Tibial nerve (tissue), 4 donors: ENCODE results near the gene DIP2C. TPM values are rescaled to one million over a fixed set of nuclear protein-coding genes. Genes with fewer than 3 reads are reported as not detected.
"Not testable (repeated sequence)": the region's sequence is repeated elsewhere in the genome, so short reads cannot be mapped to it uniquely, and the experiment has no call there.

Experiments
- DNase-seq, 2 donors: peaks; one replicate each; pipeline ENCODE4 v3.0.0-alpha.2; 2019; ENCODE audit warnings: low spot score in 2 of 2
- H3K27ac ChIP-seq, 4 donors: fragments of 200-600 bp; sonication (generic) in 3 of 4; one replicate each; pipeline ENCODE4 v1.5.1; 2017 to 2019; ENCODE audit warnings: mild to moderate bottlenecking in 1 of 4
- H3K27me3 ChIP-seq, 2 donors: fragments of 200-600 bp; sonication (generic) in 1 of 2; one replicate each; pipeline versions ENCODE4 v1.5.1 to v1.6.0; 2017 to 2019
- H3K36me3 ChIP-seq, 3 donors: fragments of 200-600 bp; sonication (generic); one replicate each; pipeline ENCODE4 v1.5.1; 2018 to 2019
- H3K4me1 ChIP-seq, 4 donors: fragments of 200-600 bp; sonication (generic) in 3 of 4; one replicate each; pipeline ENCODE4 v1.5.1; 2017 to 2019
- H3K4me3 ChIP-seq, 4 donors: fragments of 200-600 bp; sonication (generic) in 3 of 4; one replicate each; pipeline ENCODE4 v1.5.1; 2017 to 2019; ENCODE audit warnings: mild to moderate bottlenecking in 1 of 4, moderate library complexity in 1 of 4
- H3K9me3 ChIP-seq, 4 donors: fragments of 200-600 bp; sonication (generic) in 3 of 4; one replicate each; pipeline ENCODE4 v1.5.1; 2017 to 2019
- CTCF ChIP-seq, 5 experiments: fragments of 200-600 bp in 3 of 5; fragments of 450-650 bp in 2 of 5; sonication (generic) in 3 of 5; IDR thresholded peaks; one replicate each; pipeline ENCODE4 v1.5.1; 2016 to 2019; ENCODE audit warnings: antibody characterized with exemption in 5 of 5, mild to moderate bottlenecking in 3 of 5, moderate library complexity in 2 of 5
- EP300 ChIP-seq, 2 donors: sonication (generic); formaldehyde crosslinking; IDR thresholded peaks; one replicate each; pipeline ENCODE4 v1.6.1; 2017; ENCODE audit warnings: antibody characterized with exemption in 2 of 2, mild to moderate bottlenecking in 1 of 2
- POLR2A ChIP-seq, 2 donors: fragments of 450-650 bp; IDR thresholded peaks; one replicate each; pipeline ENCODE4 v1.6.1; 2017; ENCODE audit warnings: antibody characterized with exemption in 2 of 2, mild to moderate bottlenecking in 2 of 2, moderate library complexity in 2 of 2
- WGBS, 2 donors: methylation state at CpG; one replicate each; pipeline ENCODE4 v1.1.5; 2018; 5-methylcytosine and 5-hydroxymethylcytosine counted together
- total RNA-seq, 4 donors: library from RNA; depleted of rRNA; stranded (reverse); fragments of >200 nt; gene quantifications; one replicate each; pipeline ENCODE4 v1.1.0, GENCODE V29; 2016

DIP2C gene
- total RNA-seq, 4 donors from 2014 or later = 31.4 to 46.5 (median 36.0) TPM

- Histone ChIP-seq H3K4me1 (peaks cover 0 to 25% (median 12%) of the 10 kb centered on the region in 4 donors), H3K4me3 (no peak overlapping the region), H3K27me3 (no peaks in the 10 kb centered on the region), H3K9me3 (no peaks in the 10 kb centered on the region), H3K27ac (peak overlapping the region in 3 of 4 donors; percentile 33 to 94 (median 87)), H3K36me3 (peaks cover 0 to 17% (median 0%) of the 10 kb centered on the region in 3 donors)
- DNase-seq = no peak
- TF ChIP-seq CTCF (IDR thresholded peaks at IDR 0.05) (no peak), POLR2A (IDR thresholded peaks at IDR 0.05) (no peak), EP300 (IDR thresholded peaks at IDR 0.05) (no peak)
- WGBS, 2 donors = 88 to 90% methylated on average over 18 of the region's 18 CpGs
Measured at GRCh38 chr10:397321-398068, 292.0 kb downstream of the DIP2C start.

GRCh38 chr10:396535-397220 is 292.8 kb downstream of the DIP2C start:
- Histone ChIP-seq H3K4me1 (peaks cover 0 to 33% (median 12%) of the 10 kb centered on the region in 4 donors), H3K4me3 (peak overlapping the region in 1 of 4 donors; percentile 5), H3K9me3 (no peaks in the 10 kb centered on the region), H3K27ac (peak overlapping the region; percentile 65 to 94 (median 76)), H3K36me3 (peaks cover 0 to 17% (median 0%) of the 10 kb centered on the region in 3 donors), H3K27me3 (no peaks in the 10 kb centered on the region)
- WGBS, 2 donors = 63 to 68% methylated on average over 5 to 8 of the region's 8 CpGs
- DNase-seq = no peak
- TF ChIP-seq EP300 (IDR thresholded peaks at IDR 0.05) (peak in 1 of 2 donors; percentile 75), POLR2A (IDR thresholded peaks at IDR 0.05) (no peak)

- peak overlapping the region in 1 of 4 donors; percentile 5 for H3K4me3 ChIP-seq
- peak overlapping the region; percentile 65 to 94 (median 76) for H3K27ac ChIP-seq
Measured at GRCh38 chr10:396107-396506, 293.4 kb downstream of the DIP2C start.

GRCh38 chr10:395665-396064 is 293.8 kb downstream of the DIP2C start:
- Histone ChIP-seq H3K9me3 (no peaks in the 10 kb centered on the region), H3K27me3 (no peaks in the 10 kb centered on the region), H3K4me1 (peaks cover 0 to 35% (median 12%) of the 10 kb centered on the region in 4 donors), H3K27ac (peak overlapping the region; percentile 65 to 94 (median 76)), H3K4me3 (no peak overlapping the region), H3K36me3 (peaks cover 0 to 25% (median 0%) of the 10 kb centered on the region in 3 donors)
- no peak for DNase-seq
- WGBS, 2 donors = 85 to 87% methylated on average over 7 of the region's 7 CpGs
- TF ChIP-seq CTCF (IDR thresholded peaks at IDR 0.05) = no peak
- no peak for TF ChIP-seq POLR2A (IDR thresholded peaks at IDR 0.05)
- TF ChIP-seq EP300 (IDR thresholded peaks at IDR 0.05) = no peak

More at GRCh38 chr10:396107-396506, 293.4 kb downstream of the DIP2C start:
- WGBS, 2 donors = 76 to 77% methylated on average over 5 of the region's 5 CpGs
- peaks cover 0 to 35% (median 12%) of the 10 kb centered on the region in 4 donors for H3K4me1 ChIP-seq
- H3K27me3 ChIP-seq = no peaks in the 10 kb centered on the region
- peaks cover 0 to 21% (median 0%) of the 10 kb centered on the region in 3 donors for H3K36me3 ChIP-seq
- TF ChIP-seq POLR2A (IDR thresholded peaks at IDR 0.05) (no peak), EP300 (IDR thresholded peaks at IDR 0.05) (no peak), CTCF (IDR thresholded peaks at IDR 0.05) (no peak)
- no peak for DNase-seq
- H3K9me3 ChIP-seq = no peaks in the 10 kb centered on the region

GRCh38 chr10:394439-395101 is 294.9 kb downstream of the DIP2C start:
- Histone ChIP-seq H3K4me3 (peak overlapping the region in 1 of 4 donors; percentile 1), H3K27ac (peak overlapping the region; percentile 65 to 94 (median 78)), H3K36me3 (peaks cover 0 to 28% (median 0%) of the 10 kb centered on the region in 3 donors), H3K4me1 (peaks cover 0 to 35% (median 12%) of the 10 kb centered on the region in 4 donors)
- not testable (repeated sequence) for H3K9me3 ChIP-seq, H3K27me3 ChIP-seq
- peak in 1 of 5 experiments; percentile 12 for TF ChIP-seq CTCF (IDR thresholded peaks at IDR 0.05)
- TF ChIP-seq EP300 (IDR thresholded peaks at IDR 0.05) = peak in 1 of 2 donors; percentile 78
- WGBS, 2 donors = 46 to 52% methylated on average over 21 of the region's 21 CpGs
- DNase-seq = peak in 1 of 2 donors; percentile 41
